ENCODE results near the gene CAV1. TPM values are rescaled to one million over a fixed set of nuclear protein-coding genes. Genes with fewer than 3 reads are reported as not detected.

CAV1 gene
- total RNA-seq, 1 experiment from 2014 or later: 23.7 TPM

DNA sequence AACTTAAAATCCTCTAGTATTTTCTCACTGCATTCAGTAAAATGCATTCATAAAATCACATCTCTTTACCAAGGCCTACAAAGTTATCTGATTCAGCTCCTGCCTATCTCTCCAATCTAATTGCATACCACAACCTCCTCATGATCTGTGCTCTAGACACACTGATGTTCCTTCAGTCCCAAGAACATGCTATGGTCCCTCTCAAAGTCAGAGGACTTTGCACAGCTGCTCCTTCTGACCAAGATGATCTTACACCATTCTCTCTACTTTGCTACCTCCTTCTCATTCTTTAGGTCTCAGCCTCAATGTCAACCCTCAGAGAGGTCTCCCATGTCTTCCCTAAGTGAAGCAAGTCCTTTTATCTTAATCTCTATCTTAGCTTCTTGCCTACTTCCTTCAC is 45.5 kb downstream of the CAV1 start:
- Histone ChIP-seq H3K27me3 (no peaks in the 10 kb centered on the region), H3K4me3 (no peak overlapping the region), H3K27ac (peak overlapping the region; percentile 93), H3K36me3 (no peaks in the 10 kb centered on the region), H3K9me3 (replicated peaks) (no peaks in the 10 kb centered on the region), H3K4me1 (peaks cover 32% of the 10 kb centered on the region)
- peak in 1 of 2 experiments; percentile 55 for DNase-seq

DNA sequence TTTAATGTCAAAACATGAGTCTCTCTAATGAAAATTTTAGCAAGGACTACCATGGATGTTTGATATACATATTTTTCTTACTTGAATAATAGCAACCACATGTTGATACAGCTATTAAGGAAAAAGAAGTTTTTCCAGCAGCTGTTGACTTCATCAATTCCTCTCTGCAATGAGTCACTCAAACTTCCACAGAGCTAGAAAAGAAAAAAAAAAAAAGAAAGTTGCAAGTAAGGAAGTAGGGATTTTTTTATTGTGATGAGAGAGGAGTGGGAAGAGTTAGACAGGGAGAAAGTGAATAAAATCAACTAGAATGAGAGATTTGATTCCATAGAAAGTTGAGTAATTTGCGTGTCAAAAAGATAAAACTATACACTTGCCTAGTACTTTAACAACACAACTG is 46.2 kb downstream of the CAV1 start:
- Histone ChIP-seq H3K9me3 (replicated peaks) (no peaks in the 10 kb centered on the region), H3K27ac (peak overlapping the region; percentile 93), H3K4me3 (peak overlapping the region; percentile 1; the same call in 1 of the 2 replicates), H3K36me3 (no peaks in the 10 kb centered on the region), H3K27me3 (no peaks in the 10 kb centered on the region), H3K4me1 (peaks cover 35% of the 10 kb centered on the region)
- DNase-seq: peak in 1 of 2 experiments; percentile 84

DNA sequence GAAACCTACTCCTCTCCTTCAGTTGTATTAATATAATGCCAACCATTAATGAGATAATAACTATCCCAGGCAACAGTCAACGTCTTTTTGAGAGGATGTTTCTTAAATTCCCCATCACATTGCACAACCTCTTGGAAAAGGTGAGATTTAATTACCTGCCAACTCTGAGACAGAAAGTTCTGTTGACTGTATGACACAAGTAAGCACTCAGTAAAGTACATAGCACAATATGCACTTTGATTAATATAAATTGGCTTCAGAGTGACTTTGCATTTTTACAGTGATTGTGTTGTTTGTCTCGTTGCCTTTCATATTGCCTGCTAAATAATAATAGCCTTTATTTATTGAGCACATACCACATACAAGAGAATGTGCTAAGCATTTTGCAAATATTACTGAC is 46.7 kb downstream of the CAV1 start:
- peak overlapping the region; percentile 1; the same call in 1 of the 2 replicates for H3K4me3 ChIP-seq
- peaks cover 40% of the 10 kb centered on the region for H3K4me1 ChIP-seq
- DNase-seq: no peak

DNA sequence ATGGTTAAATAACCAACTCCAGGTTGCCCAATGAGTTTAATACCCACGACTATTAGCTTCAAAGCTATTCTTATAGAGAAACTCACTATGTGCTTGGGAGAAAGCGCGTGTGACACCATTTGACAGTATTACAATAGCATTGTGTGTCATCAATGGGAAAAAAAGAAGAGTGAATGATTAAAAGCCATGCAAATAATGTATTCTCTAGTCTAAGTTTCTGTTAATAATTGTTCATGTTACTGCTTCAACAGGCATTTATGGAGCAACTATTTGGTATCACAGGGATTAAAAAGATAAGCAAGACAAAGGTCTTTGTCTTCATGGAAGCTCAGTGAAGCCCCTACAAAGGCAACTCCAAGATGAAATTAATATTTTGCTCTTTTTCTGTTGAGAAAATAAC is 47.2 kb downstream of the CAV1 start:
- Histone ChIP-seq H3K9me3 (replicated peaks) (no peaks in the 10 kb centered on the region), H3K27ac (peak overlapping the region; percentile 93), H3K36me3 (no peaks in the 10 kb centered on the region), H3K4me1 (peaks cover 45% of the 10 kb centered on the region), H3K4me3 (no peak overlapping the region), H3K27me3 (no peaks in the 10 kb centered on the region)
- DNase-seq: no peak

More for the DNA sequence above, 46.7 kb downstream of the CAV1 start:
- Histone ChIP-seq H3K9me3 (replicated peaks) (no peaks in the 10 kb centered on the region), H3K36me3 (no peaks in the 10 kb centered on the region), H3K27ac (peak overlapping the region; percentile 93), H3K27me3 (no peaks in the 10 kb centered on the region)

DNA sequence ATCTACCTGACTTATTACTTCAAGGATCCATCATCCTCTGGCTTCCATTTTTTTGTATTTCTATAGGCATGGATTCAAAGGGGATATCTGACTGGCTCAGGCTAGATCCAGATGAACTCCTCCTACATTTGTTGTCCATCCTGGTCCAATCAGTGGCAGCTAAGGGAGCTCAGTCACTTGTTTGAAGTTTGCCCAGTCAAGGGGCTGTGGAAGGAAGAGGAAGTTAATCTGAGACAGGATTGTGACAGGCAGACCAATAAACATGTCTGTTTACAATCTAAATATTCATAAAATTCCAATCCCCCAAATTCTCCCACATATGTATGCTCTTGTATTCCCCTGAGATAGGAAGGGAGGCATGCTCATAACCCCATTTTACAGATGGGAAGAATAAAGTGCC is 48.7 kb downstream of the CAV1 start:
- DNase-seq: no peak

DNA sequence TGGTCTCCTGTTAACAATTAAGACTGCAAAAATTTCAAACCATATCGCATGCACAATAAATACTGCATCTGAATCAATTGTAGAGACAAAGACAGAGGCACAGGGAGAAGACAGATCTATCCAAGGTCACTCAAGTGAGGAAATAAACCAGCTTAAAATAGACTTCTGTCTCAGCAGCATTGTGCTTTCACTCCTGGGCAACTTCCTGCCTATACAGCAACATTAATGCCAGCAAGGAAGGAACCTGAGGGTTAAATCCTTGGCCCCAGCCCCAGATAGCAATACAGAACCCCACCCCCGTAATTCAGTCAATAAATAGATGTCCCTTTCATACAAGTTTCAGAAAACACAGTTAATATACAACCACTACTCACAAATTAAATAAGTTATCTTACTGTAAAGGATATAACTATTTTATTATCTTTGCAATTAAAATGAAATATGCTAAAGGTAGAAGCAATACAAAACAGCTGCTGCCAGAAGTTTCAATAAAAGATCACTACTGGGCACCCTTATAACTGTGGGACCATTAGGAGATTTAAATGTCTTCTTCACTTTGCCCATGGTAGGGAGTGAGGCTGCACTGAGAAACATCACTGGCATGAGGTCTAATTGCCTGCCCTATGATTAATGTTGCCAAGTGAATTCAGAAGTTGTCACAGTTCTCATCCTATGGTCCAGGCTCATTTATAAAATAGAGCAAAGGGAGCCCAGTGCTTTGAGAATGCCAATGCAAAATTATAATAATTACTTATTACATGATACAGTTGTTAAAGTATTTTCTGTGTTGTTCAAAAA is 49.4 kb downstream of the CAV1 start:
- DNase-seq: no peak
- Histone ChIP-seq H3K9me3 (replicated peaks) (no peaks in the 10 kb centered on the region), H3K27me3 (no peaks in the 10 kb centered on the region), H3K36me3 (no peaks in the 10 kb centered on the region), H3K4me1 (peaks cover 53% of the 10 kb centered on the region), H3K4me3 (no peak overlapping the region), H3K27ac (no peak overlapping the region)

More for the DNA sequence above, 48.7 kb downstream of the CAV1 start:
- Histone ChIP-seq H3K4me1 (peaks cover 53% of the 10 kb centered on the region), H3K9me3 (replicated peaks) (no peaks in the 10 kb centered on the region), H3K27ac (no peak overlapping the region), H3K4me3 (no peak overlapping the region), H3K36me3 (no peaks in the 10 kb centered on the region), H3K27me3 (no peaks in the 10 kb centered on the region)

DNA sequence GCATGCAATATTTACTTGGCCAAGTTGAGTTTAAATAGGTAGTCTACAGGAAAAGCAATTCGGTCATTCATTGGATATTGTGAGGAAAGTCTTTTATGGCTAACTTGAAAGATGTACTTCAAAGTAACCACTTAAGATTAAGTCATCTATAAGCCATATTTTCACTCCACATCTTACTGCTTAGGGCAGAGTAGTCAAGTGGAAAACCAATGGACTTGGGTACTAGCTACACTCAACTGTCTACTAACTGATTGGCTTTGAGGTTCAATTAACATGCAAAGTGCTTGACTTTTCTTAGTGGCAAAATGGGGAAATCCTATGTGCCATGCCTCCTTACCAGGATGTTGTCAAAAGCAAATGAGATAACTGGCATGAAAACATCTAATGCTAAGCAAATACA is 51.0 kb downstream of the CAV1 start:
- H3K4me1 ChIP-seq: peaks cover 38% of the 10 kb centered on the region
- no peaks in the 10 kb centered on the region for H3K9me3 ChIP-seq (replicated peaks)
- H3K36me3 ChIP-seq: no peaks in the 10 kb centered on the region
- no peak overlapping the region for H3K27ac ChIP-seq
- H3K27me3 ChIP-seq: no peaks in the 10 kb centered on the region
- H3K4me3 ChIP-seq: no peak overlapping the region
- DNase-seq: no peak

DNA sequence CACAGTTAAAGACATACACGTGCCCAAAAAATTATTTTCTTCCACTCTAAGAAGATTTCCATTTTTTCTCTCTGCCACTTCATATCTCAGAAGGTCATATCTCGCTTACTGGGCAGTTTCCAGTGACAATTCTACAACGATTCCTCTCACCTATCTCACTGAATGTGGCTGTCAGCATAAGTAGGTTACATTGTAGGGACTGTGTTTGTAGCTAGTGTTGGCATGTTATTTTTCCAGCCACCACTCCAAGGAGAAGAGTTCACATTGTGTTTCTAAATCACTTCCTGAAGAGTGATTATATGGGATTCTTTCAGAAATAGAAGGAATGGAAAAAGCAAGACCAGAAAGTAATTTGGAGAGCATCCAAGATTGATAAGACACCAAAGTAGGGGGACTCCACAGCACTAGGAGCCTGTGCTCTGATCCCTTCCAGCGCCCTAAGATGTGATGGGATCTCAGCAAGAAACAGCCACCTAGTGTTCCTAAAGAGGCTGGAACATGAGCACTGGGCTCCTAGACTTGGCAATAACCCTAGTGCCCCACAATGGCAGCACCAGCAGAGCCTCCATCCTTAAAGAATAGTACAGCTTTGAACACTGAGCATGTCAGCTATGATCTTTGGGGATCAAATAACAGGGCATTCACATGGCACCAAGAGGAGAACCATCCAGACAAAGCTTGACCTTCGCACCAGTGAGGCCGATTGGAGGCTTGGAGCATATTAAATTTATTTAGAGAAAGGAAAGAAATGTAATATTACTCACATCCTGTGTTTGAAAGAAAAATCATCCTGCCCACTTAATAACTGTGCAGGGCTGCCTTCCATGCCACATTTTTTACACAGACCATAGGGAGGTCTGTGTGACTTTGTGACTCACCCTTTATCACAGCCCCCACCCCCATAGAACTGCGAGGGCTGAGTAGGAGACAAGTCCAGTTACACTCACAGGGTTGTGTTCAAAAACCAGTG is 51.8 kb downstream of the CAV1 start:
- peak overlapping the region; percentile 52 for H3K27ac ChIP-seq
- DNase-seq: peak in 1 of 2 experiments; percentile 66
- H3K27me3 ChIP-seq: no peaks in the 10 kb centered on the region
- no peaks in the 10 kb centered on the region for H3K9me3 ChIP-seq (replicated peaks)
- no peak overlapping the region for H3K4me3 ChIP-seq
- no peaks in the 10 kb centered on the region for H3K36me3 ChIP-seq
- peaks cover 35% of the 10 kb centered on the region for H3K4me1 ChIP-seq

DNA sequence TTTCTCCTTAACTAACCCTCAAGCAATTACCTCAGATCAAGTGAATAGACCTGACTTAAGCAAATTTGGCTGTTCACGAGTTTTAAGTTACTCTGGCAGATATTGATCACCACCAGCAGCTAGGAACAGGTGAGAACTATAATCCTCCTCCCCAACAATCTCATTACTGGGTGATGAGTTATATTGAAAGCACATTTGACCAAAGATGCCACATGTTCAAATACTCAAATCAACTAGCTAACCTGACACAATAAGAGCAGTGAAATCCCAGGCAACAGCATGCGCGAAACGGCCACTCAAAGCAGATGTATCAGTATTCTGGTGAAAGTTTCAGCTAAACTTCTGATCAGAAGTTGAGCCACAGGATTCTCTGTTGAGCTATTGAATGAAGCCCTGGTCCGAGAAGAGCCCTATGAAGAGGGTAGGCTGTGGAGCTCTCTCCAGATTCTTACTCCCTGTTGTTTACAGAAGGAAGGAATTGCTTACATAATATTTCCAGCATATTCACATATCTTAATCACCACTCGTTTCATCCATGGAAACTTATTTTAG is 52.6 kb downstream of the CAV1 start:
- Histone ChIP-seq H3K4me3 (no peak overlapping the region), H3K27me3 (no peaks in the 10 kb centered on the region), H3K27ac (peak overlapping the region; percentile 52), H3K9me3 (replicated peaks) (no peaks in the 10 kb centered on the region), H3K4me1 (peaks cover 33% of the 10 kb centered on the region), H3K36me3 (no peaks in the 10 kb centered on the region)
- peak in 1 of 2 experiments; percentile 67 for DNase-seq

DNA sequence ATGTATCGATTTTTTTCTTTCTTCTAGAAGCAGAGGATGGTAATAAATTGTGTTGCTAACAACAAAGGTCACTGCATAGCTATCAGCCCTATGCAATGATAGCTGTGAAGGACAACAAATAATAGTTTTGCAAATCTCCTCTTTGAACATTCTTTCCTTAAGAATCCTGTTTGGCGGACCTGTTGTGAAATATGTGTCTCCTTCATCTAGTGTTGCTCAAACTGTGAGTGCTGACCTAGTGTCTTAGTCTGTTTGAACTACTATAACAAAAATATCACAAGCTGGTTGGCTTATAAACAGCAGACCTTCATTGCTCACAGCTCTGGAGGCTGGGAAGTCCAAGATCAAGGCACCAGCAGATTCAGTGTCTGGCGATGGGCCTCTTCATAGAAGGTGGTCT is 53.7 kb downstream of the CAV1 start:
- Histone ChIP-seq H3K27ac (no peak overlapping the region), H3K4me1 (peaks cover 42% of the 10 kb centered on the region), H3K36me3 (no peaks in the 10 kb centered on the region), H3K27me3 (no peaks in the 10 kb centered on the region), H3K4me3 (no peak overlapping the region), H3K9me3 (replicated peaks) (no peaks in the 10 kb centered on the region)
- DNase-seq: no peak

DNA sequence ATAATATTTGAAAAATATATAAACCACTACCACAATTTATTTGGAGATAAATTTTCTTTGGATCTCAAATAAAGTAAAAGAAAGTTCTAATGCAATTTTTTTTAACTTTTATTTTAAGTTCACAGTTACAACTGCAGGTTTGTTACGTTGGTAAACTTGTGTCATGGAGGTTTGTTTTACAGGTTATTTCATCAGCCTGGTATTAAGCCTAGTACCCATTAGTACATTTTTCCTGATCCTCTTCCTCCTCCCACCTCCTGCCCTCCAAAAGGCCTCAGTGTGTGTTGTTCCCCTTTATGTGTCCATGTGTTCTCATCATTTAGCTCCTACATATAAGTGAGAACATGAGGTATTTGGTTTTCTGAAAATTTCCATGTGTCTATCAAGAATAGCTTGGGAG is 54.5 kb downstream of the CAV1 start:
- Histone ChIP-seq H3K9me3 (replicated peaks) (no peaks in the 10 kb centered on the region), H3K36me3 (no peaks in the 10 kb centered on the region), H3K4me1 (peaks cover 50% of the 10 kb centered on the region), H3K27me3 (no peaks in the 10 kb centered on the region), H3K27ac (no peak overlapping the region), H3K4me3 (no peak overlapping the region)
- no peak for DNase-seq

DNA sequence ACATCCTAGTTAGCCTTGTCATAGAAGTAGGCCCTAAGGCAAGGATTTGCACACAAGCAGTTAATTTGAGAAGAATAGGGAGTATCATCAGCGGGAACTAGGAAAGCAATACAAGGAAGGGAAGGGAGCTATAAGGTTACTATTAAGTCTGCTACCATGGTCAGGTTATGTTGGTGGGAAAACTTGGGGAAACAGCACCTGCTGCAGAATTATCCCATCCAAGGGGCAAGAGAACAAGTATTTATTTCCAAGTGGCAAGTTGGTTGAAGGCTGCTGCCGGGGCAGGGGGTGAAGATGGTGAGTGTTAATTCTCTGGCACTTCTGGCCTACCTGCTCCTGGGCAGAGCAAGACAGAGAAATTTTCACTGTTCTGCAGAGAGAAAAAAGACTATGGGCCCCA is 55.0 kb downstream of the CAV1 start:
- Histone ChIP-seq H3K4me1 (peaks cover 50% of the 10 kb centered on the region), H3K9me3 (replicated peaks) (no peaks in the 10 kb centered on the region), H3K27ac (no peak overlapping the region), H3K4me3 (no peak overlapping the region), H3K27me3 (no peaks in the 10 kb centered on the region), H3K36me3 (no peaks in the 10 kb centered on the region)
- DNase-seq: no peak

DNA sequence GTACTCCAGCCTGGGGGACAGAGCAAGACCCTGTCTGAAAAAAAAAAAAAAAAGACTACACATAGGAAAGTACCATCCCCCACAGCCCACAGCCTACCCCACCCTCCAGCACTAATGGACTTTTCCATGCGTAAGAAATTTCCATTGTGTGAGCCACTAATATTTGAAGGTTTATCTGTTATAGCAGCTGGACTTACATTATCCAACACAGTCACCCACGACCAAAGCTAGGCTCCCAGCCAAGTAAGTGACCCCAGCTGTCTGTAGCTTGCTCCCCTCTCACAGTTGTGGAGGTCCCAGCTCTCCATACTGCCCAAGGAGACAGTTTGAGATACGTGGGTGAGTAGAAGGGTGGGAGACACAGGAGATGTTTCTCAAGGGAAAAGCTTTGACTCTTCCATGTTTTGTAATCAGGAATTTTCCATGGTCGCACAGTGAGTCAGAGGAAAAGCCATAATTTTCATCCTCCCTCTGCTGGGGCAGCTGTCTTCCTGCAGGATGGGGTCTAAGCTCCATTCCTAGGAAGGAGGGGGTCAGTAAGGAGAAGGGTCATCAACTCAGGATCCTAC is 57.4 kb downstream of the CAV1 start:
- H3K27me3 ChIP-seq: no peaks in the 10 kb centered on the region
- H3K27ac ChIP-seq: peak overlapping the region; percentile 80
- H3K4me3 ChIP-seq: no peak overlapping the region
- no peaks in the 10 kb centered on the region for H3K9me3 ChIP-seq (replicated peaks)
- DNase-seq: peak; percentile 77 to 80
- H3K4me1 ChIP-seq: peaks cover 35% of the 10 kb centered on the region
- H3K36me3 ChIP-seq: no peaks in the 10 kb centered on the region

DNA sequence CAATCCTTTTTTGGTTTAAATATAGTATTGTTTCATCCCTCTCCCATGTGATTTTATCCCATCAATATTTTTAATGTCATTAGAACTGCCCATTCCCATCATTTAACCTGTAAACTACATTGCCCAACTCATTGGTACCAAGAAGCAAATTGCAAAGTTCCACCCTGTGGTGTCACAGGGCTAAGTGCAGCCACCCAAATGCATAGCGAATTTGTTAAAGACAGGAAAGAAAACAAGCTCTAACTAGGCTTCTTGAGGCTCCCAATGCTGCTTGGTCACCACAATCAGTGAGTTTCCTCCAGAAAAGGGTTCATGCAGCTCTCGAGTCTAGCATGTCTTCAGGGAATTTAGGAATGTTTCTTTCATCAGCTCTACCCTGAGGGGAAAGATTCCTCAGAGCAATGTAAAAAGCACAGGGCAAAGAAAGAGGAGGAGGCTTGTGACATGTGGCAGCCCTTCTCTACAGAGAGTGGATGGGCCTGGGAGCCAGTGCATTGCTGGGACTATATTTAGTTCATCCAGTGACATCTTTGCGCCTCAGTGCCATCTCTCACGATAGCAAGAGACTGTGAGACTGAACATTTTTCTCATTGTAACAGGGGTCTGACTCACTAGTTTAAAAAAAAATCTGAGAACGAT is 58.1 kb downstream of the CAV1 start:
- peak overlapping the region; percentile 80 for H3K27ac ChIP-seq
- H3K4me1 ChIP-seq: peaks cover 31% of the 10 kb centered on the region
- H3K27me3 ChIP-seq: no peaks in the 10 kb centered on the region
- peak; percentile 38 to 56 for DNase-seq
- H3K9me3 ChIP-seq (replicated peaks): no peaks in the 10 kb centered on the region
- no peaks in the 10 kb centered on the region for H3K36me3 ChIP-seq
- no peak overlapping the region for H3K4me3 ChIP-seq

All from SJCRH30 (cell line).